COLO829 (cell line): ENCODE data around the gene CHST9.
"Not testable (repeated sequence)": the region's sequence is repeated elsewhere in the genome, so short reads cannot be mapped to it uniquely, and the experiment has no call there.

Experiments used
- DNase-seq: peaks from one replicate; pipeline ENCODE4 v3.0.0; 2012; ENCODE audit warnings: low spot score

CHST9 gene

GRCh38 chr18:26928670-26929313 is 256.3 kb downstream of the CHST9 start:
- no peak for DNase-seq

DNA sequence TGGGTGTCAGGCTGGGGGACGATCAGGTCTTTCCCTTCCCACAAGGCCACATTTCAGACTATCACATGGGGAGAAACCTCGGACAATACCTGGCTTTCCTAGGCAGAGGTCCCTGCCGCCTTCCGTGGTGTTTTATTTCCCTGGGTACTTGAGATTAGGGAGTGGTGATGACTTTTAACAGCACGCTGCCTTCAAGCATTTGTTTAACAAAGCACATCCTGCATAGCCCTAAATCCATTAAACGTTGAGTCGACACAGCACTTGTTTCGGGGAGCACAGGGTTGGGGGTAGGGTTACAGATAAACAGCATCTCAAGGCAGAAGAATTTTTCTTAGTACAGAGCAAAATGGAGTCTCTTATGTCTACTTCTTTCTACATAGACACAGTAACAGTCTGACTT is 257.3 kb downstream of the CHST9 start:
- DNase-seq: not testable (repeated sequence)

DNA sequence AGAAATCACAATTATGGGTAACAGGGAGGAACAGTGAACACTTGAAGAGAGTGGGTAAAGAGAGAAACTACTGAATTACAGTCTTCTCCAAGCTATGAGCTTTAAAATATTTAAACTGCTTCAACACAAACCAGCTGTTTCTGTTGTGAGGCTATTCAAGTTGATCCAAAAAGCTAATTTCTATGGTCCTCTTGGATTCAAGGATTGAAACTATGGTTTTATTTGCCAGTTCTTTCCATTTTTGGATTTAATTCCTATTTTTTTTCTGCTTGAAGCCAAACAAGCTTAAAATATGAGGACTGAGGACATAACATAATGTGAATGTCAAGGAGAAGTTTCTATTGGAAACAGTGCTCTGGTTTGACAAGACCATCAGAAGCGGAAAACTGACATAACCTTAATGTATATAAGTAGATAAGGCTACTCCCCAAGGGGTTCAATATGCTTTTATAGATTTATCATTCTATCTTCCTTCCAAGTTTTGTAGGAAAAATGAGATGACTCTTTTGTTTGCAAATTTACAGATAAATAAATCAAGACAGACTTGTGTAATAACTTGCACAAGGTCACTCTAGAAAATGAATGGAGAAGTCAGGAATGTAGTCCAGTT is 258.9 kb downstream of the CHST9 start:
- no peak for DNase-seq

DNA sequence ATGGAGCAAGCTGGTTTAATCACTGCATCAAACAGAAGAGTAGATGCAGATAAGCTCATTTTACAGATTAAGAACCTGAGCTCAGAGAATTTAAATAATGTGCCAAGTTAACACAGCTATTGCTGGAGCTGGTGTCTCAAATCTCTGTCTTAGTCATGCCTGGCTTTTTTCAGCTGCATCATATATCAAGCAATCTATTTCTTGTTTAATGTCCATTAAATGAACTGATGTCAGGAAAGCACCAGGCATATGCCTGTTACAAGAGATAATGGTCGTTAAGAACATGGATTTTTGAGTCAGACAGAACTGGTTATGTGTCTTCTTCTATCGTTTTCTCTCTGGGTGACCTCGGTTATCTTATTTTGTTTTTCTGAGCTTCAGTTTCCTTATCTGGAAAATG is 259.8 kb downstream of the CHST9 start:
- no peak for DNase-seq

DNA sequence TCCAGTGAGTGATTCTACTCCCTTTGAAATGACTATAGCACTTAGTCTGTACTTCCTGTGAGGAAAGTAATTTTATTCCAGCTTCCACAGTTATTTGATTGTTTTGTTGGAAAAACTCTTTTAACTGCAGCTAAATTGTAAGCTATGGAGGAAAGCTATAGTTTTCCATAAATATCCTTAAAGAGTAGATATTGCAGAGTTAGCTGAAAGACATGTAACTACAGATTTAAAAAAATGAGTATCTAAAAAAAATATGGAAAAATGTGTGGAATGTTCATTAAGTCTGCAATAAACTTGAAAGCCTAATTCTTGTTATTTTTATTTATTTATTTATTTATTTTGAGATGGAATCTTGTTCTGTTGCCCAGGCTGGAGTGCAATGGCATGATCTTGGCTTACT is 262.8 kb downstream of the CHST9 start:
- no peak for DNase-seq

DNA sequence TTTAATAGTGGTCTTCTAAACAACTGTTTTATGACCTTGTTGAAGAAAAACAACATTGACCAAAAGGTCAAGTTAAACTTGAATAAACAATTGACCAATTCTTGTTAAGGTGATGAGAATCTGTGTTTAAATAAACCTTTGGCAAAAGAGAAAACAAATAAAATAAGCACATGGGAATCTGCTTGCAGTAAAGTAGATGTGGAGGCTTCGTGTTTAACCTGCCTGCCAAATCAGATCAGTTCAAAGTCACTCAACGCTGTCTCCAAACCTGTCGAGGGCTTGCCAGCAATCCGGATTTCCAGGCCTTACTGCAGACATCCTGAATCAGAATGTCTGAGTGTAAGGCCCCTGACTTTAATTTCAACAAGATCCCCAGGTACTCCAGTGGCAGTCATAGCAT is 264.5 kb downstream of the CHST9 start:
- DNase-seq: no peak

DNA sequence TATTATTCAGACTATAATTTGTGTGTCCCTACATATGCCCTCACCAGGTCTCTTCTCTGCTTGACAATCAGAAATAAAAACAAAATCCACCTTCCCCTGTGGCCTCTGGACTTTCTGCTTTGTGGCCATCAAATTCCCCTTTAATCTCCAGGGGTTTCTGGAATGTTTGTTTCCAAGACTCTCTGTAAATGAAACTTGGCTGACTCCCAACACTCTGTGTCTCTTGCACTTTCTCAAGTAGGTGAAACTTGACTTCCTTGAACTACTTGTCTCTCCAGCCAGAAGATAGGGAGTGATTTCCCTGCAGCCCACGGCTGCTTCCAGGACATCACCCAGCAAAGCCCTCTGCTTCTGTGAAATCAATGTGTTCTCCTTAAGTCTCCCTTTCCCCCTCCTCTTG is 265.5 kb downstream of the CHST9 start:
- no peak for DNase-seq

DNA sequence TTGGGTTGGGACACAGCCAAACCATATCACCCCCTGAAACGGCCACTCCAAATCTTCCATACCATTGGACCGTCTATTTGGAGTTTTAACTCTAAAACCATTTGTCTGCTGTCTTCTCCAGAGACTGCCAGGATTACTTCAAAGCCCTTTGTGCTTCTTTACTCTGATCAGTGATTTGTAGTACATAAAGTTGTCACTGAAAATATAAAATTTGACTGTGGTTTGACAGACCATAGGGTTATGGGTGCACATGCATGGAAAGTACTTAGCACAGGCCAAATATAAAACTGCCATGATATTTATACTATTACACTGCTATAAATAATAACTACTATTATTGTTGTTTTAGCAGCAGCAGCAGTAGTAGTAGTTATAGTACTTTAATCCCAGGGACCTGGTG is 265.9 kb downstream of the CHST9 start:
- DNase-seq: no peak

DNA sequence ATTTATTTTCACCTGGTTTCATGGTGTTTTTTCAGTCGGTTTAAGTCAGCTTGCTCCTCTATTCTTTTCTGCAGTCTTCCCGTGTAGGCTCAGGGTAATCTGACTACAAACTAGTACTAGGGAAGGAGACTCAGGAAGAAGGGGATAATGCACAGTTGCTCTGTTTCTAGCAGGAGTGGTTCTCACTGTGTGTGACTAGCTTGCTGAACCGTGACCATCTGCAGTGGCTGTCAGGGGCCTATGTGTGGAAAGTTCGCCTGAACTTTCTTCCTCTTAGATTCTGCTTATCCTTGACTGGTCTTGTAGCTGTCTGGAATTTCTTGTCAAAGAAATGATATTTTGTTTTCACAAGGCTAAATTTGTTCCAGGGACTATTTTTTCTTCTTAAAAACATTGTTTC is 273.3 kb downstream of the CHST9 start:
- no peak for DNase-seq

GRCh38 chr18:26909599-26910290 is 275.4 kb downstream of the CHST9 start:
- DNase-seq: no peak

- DNase-seq: no peak
Measured at GRCh38 chr18:26908906-26909305, 276.2 kb downstream of the CHST9 start.

GRCh38 chr18:26902291-26902690 is 282.8 kb downstream of the CHST9 start:
- no peak for DNase-seq

- no peak for DNase-seq
Measured at GRCh38 chr18:26901020-26901419, 284.1 kb downstream of the CHST9 start.

DNA sequence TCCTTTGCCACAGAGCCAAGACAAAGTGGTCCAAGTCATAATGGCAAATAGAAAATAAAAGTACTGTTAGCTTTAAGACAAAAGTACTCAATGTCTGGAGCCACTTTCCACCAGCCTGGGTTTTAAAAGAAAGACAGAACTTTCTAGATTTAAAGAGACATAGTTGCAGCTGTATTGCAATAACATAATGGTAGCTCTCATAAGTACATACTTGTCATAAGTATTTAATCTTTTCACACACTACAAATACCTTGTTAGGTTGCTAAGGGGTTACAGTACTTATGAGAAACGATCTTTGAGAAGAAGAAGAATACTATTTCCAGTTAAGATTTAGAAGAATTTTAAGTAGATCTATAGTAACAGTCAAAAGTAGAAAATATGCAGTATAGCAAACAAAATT is 290.7 kb downstream of the CHST9 start:
- DNase-seq: no peak

DNA sequence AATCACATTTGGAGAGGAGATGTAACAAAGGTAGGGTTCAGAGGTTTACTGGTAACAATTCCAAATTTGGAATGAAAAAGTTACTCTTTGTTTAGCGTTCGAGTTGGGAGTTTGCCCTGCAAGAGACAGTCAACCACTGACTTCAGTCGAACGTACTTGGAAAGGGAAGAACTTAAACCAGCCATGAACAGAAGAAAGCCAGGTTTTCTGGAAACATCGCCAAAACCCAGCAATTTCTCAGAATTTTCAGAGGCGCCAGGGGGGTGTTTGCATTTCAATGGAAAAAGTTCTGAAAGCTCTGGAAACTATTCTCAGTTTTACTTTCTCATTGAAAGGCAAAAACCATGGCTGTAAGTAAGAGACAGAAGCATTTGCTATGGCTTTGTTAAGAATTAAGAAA is 291.1 kb downstream of the CHST9 start:
- DNase-seq: no peak

DNA sequence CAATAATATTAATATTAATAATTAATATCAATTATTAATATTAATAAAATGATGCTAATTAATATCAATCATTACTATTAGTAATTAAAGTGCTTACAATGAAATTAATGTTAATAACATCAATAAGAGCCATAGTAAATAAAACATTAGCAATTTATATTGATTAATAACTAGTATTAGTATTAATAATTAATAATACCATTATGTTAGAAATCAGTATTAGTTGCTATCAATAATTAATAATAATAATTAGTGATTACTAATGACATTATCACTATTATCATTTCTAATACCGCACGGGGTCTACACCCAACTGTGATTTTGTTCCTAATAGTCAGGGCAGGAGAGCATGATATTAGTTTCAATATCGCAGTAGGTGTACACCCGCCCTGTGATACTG is 296.8 kb downstream of the CHST9 start:
- DNase-seq: no peak

- no peak for DNase-seq
Measured at GRCh38 chr18:26875040-26875654, 310.0 kb downstream of the CHST9 start.

GRCh38 chr18:26874283-26874682 is 310.8 kb downstream of the CHST9 start:
- DNase-seq: no peak

DNA sequence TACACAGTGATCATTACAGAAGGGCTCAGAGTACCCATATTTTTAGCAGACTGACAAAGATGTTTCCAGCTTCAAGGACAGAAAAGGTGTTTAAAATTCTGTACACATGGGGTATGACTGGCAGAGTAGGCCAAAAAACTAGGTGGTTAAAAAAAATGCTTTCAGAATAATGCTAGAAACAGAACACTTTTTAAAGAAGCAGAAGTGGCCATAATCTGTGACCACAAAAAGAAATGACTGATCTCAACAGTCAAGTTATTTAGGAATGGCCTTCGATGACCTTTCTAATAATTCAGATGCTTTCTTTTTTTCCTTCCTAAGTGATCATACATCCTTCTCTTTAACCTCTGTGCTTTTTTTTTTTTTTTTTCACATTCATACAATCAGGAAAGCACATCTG is 315.5 kb downstream of the CHST9 start:
- no peak for DNase-seq

- DNase-seq: no peak
Measured at GRCh38 chr18:26868968-26869586, 316.0 kb downstream of the CHST9 start.

DNA sequence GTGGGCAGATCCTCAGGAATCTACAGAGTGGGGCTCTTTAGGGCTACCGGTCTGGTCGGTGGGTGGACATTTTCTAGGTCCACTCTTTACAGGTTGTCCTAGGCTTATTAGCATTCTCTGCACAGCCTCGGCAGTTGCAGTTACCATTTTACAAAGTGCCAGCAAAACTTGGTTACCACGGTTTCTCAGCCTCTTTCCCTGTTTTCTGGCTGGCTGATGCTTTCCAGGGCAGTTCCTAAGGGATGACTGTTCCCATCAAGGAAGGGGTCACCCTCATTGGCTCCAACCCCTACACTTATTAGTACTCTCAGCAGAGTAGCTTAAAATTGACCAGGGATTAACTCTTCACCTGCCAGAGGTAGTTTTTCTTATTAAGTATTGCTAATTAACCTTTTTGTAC is 317.6 kb downstream of the CHST9 start:
- DNase-seq: no peak

- DNase-seq: no peak
Measured at GRCh38 chr18:26865557-26865956, 319.6 kb downstream of the CHST9 start, which contains the start of gene AQP4. Gene AQP4 (minus strand): TSS chr18:26865707. CDS start chr18:26865689, 18 bp downstream.

DNA sequence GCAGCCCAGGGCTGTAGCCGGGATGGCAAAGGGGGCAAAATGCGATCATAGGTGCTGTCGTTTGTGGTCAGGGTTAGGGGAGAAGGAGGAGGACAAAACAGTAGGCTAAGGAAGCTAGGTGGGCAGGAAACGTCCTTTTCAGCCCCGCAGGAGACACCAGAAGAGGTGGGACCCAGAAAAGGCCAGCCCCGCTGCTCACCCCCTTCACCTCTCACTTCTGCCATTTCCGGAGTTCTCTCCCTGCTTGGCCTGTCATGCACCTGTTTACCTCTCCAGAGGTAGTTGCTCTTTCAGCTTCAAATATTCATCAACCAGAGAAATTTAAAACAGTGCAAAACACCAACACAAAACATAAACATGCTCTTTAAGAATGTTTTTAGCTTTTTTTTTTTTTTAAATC is 320.4 kb downstream of the CHST9 start:
- no peak for DNase-seq
